Pancreas (tissue), 10 donors: Measurements from ENCODE around the gene ISL2. TPM values are rescaled to one million over a fixed set of nuclear protein-coding genes. Genes with fewer than 3 reads are reported as not detected.
A peak's percentile ranks its signal among the peaks of the same experiment; 100 is the strongest.

ENCODE experiments used
- ATAC-seq, 4 donors: fragments of 200-7000 bp; cut with Tn5 transposase; one replicate each; pipeline versions ENCODE4 v1.8.0 to v1.9.1; 2020; ENCODE audit warnings: mild to moderate bottlenecking in 4 of 4, moderate library complexity in 4 of 4
- DNase-seq, 6 donors: peaks; one replicate each; pipeline ENCODE4 v3.0.0-alpha.2; 2020
- FAIRE-seq: peaks from 2 replicates; lab custom pipeline; 2012; peaks lifted over from hg19 to GRCh38; lab: Jason Lieb, UNC
- H3K27ac ChIP-seq, 4 donors: fragments of 200-600 bp; sonication (generic); 1 replicate in 3 of 4; 2 replicates in 1 of 4; pipeline versions ENCODE4 v1.5.0 to v1.8.0; 2020
- H3K27me3 ChIP-seq, 4 donors: fragments of 200-600 bp; one replicate each; pipeline ENCODE4 v1.8.0; 2021
- H3K36me3 ChIP-seq, 3 donors: fragments of 200-600 bp; sonication (generic) in 1 of 3; one replicate each; pipeline versions ENCODE4 v1.5.0 to v1.8.0; 2020 to 2021
- H3K4me1 ChIP-seq, 3 donors: fragments of 200-600 bp; one replicate each; pipeline ENCODE4 v1.8.0; 2021
- H3K4me3 ChIP-seq, 4 donors: fragments of 200-600 bp; sonication (generic) in 2 of 4; one replicate each; pipeline versions ENCODE4 v1.5.0 to v1.8.0; 2020 to 2021
- H3K9me3 ChIP-seq, 4 donors: fragments of 200-600 bp; one replicate each; pipeline ENCODE4 v1.8.0; 2021
- CTCF ChIP-seq, 4 donors: fragments of 200-600 bp; sonication (generic) in 3 of 4; IDR thresholded peaks; one replicate each; pipeline versions ENCODE4 v1.5.0 to v1.8.0; 2021; ENCODE audit warnings: antibody characterized with exemption in 4 of 4
- WGBS, 2 donors: extraction: QIAGEN DNeasy Blood & Tissue Kit; methylation state at CpG; one replicate each; pipeline ENCODE4 v1.1.7; 2013; 5-methylcytosine and 5-hydroxymethylcytosine counted together
- intact Hi-C, 3 donors: fragments of 100-400 bp; cut with DNase I; formaldehyde crosslinking; loops; one replicate each; pipeline versions ENCODE4 v1.11.1 to v1.14.2; 2022
- polyA plus RNA-seq, 2 donors: library from polyadenylated mRNA; stranded (reverse); fragments of 200-250 nt; gene quantifications; one replicate each; pipeline ENCODE4 v1.2.3, GENCODE V29; 2013
- total RNA-seq, 6 donors: library from RNA; stranded (reverse); fragmentation: NEBNext Ultra II Directional in 4 of 6; extraction: Animal tissue kit (Norgen Biotek cat#: 25700) in 4 of 6; gene quantifications; one replicate each; pipeline versions ENCODE4 v1.2.1 to v1.2.4, GENCODE V29; 2021 to 2023
- donor health status: healthy with polysubstance abuse.
- donor health status: DM: no; HTN: no; CAD: no; lungs with moderate emphysema.
- donor health status: DM: no; HTN: no; CAD: no.
- donor health status: control.
- donor health status: control.
- donor health status: Bipolar disorder and iron deficiency.
- donor health status: DM: yes; HTN: yes; CAD: no.
- donor health status: DM: no; HTN: no; CAD: no.
- donor health status: DM: no; HTN: no; CAD: no.
- donor health status: DM: yes; HTN: yes; CAD: no.

Gene ISL2
- total and polyA plus RNA-seq, 8 donors = 0.11 to 0.41 (median 0.16) TPM; not detected in 5

- Histone ChIP-seq H3K4me3 (peak overlapping the region in 1 of 4 donors; percentile 53), H3K4me1 (peaks cover 0 to 20% (median 0%) of the 10 kb centered on the region in 3 donors), H3K9me3 (no peaks in the 10 kb centered on the region), H3K27ac (no peak overlapping the region), H3K27me3 (peaks cover 9 to 60% (median 22%) of the 10 kb centered on the region in 4 donors), H3K36me3 (peaks cover 0 to 4% (median 0%) of the 10 kb centered on the region in 3 donors)
- DNase-seq (no peak), ATAC-seq (no peak), FAIRE-seq (no peak)
- 30 to 36% methylated on average over 7 of the region's 7 CpGs for WGBS, 2 donors
- no peak for TF ChIP-seq CTCF (IDR thresholded peaks at IDR 0.05)
- intact Hi-C loops = no loop called here
These were observed 9.0 kb downstream of the ISL2 start for GRCh38 chr15:76345583-76345879.

GRCh38 chr15:76345880-76346668 is 9.5 kb downstream of the ISL2 start:
- ATAC-seq (peak in 3 of 4 donors; percentile 48 to 59 (median 56)), FAIRE-seq (no peak), DNase-seq (peak in 1 of 6 donors; percentile 66)
- 4 to 6% methylated on average over 58 to 65 of the region's 65 CpGs for WGBS, 2 donors
- H3K4me1 ChIP-seq = peaks cover 0 to 15% (median 0%) of the 10 kb centered on the region in 3 donors
- H3K27me3 ChIP-seq = peaks cover 9 to 59% (median 22%) of the 10 kb centered on the region in 4 donors
- intact Hi-C loops = no loop called here
- peak overlapping the region; percentile 26 to 53 (median 32) for H3K4me3 ChIP-seq
- TF ChIP-seq CTCF (IDR thresholded peaks at IDR 0.05) = no peak
- H3K27ac ChIP-seq = no peak overlapping the region
- no peaks in the 10 kb centered on the region for H3K9me3 ChIP-seq
- peaks cover 0 to 4% (median 0%) of the 10 kb centered on the region in 3 donors for H3K36me3 ChIP-seq

- peak in 3 of 4 donors; percentile 26 to 37 (median 29) for ATAC-seq
- Histone ChIP-seq H3K9me3 (no peaks in the 10 kb centered on the region), H3K36me3 (peaks cover 0 to 4% (median 0%) of the 10 kb centered on the region in 3 donors), H3K4me3 (peak overlapping the region; percentile 26 to 53 (median 32)), H3K27me3 (peaks cover 9 to 53% (median 22%) of the 10 kb centered on the region in 4 donors), H3K4me1 (peaks cover 0 to 10% (median 0%) of the 10 kb centered on the region in 3 donors), H3K27ac (no peak overlapping the region)
- 26 to 34% methylated on average over 73 to 74 of the region's 74 CpGs for WGBS, 2 donors
- no peak for FAIRE-seq
- DNase-seq = no peak
- no peak for TF ChIP-seq CTCF (IDR thresholded peaks at IDR 0.05)
- intact Hi-C loops = no loop called here
These were observed 10.3 kb downstream of the ISL2 start for GRCh38 chr15:76346669-76347481.

GRCh38 chr15:76347482-76348055 is 11.0 kb downstream of the ISL2 start:
- H3K27me3 ChIP-seq = peaks cover 7 to 46% (median 18%) of the 10 kb centered on the region in 4 donors

More at GRCh38 chr15:76347482-76348055, 11.0 kb downstream of the ISL2 start:
- DNase-seq (no peak), ATAC-seq (no peak), FAIRE-seq (no peak)
- Histone ChIP-seq H3K36me3 (peaks cover 0 to 4% (median 0%) of the 10 kb centered on the region in 3 donors), H3K27ac (no peak overlapping the region), H3K9me3 (no peaks in the 10 kb centered on the region), H3K4me3 (no peak overlapping the region), H3K4me1 (peaks cover 0 to 6% (median 0%) of the 10 kb centered on the region in 3 donors)
- intact Hi-C loops = no loop called here
- TF ChIP-seq CTCF (IDR thresholded peaks at IDR 0.05) = no peak
- WGBS, 2 donors = 92 to 94% methylated on average over 13 of the region's 13 CpGs
